GM15510 (cell line): Measurements from ENCODE around the gene EPPIN.

Experiments
- POLR2A ChIP-seq: IDR thresholded peaks from 3 replicates; pipeline ENCODE4 v1.6.1; 2011; ENCODE audit warnings: borderline replicate concordance; ENCODE audit not compliant: insufficient read length; ENCODE audit errors: extremely low read depth

Gene EPPIN

GRCh38 chr20:45502561-45502960 is 44.6 kb downstream of the EPPIN start:
- no peak for TF ChIP-seq POLR2A

GRCh38 chr20:45501600-45501999 is 45.6 kb downstream of the EPPIN start:
- TF ChIP-seq POLR2A = no peak

DNA sequence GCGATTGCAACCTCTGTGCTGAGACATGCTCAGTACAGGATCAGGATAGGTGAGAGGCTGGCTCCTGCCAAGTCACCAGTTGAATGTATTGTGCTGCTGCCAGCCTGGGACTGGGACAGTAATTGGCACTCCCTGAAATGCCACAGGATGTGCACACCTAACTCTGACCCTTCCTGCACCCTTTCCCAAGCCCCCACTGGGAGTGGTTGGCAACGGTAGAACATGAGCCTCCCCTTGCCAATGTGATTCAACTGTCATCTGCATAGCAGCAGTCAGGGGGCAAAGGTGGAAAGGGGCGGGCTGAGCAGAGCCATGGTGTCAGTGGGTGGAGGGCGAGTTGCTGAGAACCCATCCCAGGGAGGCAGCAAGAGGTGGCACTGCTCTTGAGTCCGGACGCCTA is 47.2 kb downstream of the EPPIN start:
- no peak for TF ChIP-seq POLR2A

GRCh38 chr20:45497971-45498494 is 49.2 kb downstream of the EPPIN start:
- no peak for TF ChIP-seq POLR2A

GRCh38 chr20:45496166-45496565 is 51.0 kb downstream of the EPPIN start:
- no peak for TF ChIP-seq POLR2A

DNA sequence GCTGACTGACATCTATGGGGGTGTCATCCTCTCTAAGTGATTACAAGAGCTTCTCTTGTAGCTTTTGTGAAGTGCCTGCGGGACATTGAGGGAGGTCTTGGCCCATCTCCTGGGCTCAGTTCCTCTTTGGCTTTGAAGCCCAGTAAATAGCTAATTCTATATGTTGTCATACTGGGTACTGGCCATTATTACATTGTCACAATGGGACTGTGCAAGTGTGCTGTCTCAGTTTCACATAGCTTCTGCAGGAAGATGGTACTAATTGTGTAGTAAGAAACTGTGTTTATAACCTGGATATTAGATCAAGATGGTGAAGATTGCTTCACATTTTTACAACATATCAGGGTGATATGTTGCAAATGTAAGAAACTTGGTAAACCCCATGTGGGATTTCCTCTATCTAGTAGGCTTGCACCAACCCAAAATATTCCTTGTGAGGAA is 51.7 kb downstream of the EPPIN start:
- no peak for TF ChIP-seq POLR2A
